KOPT-K1 (cell line): ENCODE results near the gene NDUFV3.

Experiments
- H3K27ac ChIP-seq: fragments of 200-600 bp; sonication (generic); 2 replicates; pipeline ENCODE4 v1.5.1; 2016; ENCODE audit warnings: antibody characterized with exemption, mild to moderate bottlenecking, low read depth, low read length; ENCODE audit not compliant: poor library complexity, severe bottlenecking
- H3K36me3 ChIP-seq: fragments of 200-600 bp; sonication (generic); 2 replicates; pipeline ENCODE4 v1.5.1; 2017; ENCODE audit warnings: antibody characterized with exemption, mild to moderate bottlenecking, low read length, moderate library complexity; ENCODE audit not compliant: insufficient read depth
- H3K9me3 ChIP-seq: fragments of 200-600 bp; sonication (generic); 2 replicates; pipeline ENCODE4 v1.5.1; 2017; ENCODE audit warnings: antibody characterized with exemption, low read length, mild to moderate bottlenecking; ENCODE audit not compliant: insufficient read depth, poor library complexity, severe bottlenecking

Gene NDUFV3

GRCh38 chr21:42852925-42853570 is 40.1 kb upstream of the NDUFV3 start:
- H3K36me3 ChIP-seq: peaks cover 93% of the 10 kb centered on the region
- H3K27ac ChIP-seq: no peak overlapping the region
- no peaks in the 10 kb centered on the region for H3K9me3 ChIP-seq

- no peaks in the 10 kb centered on the region for H3K9me3 ChIP-seq
- H3K27ac ChIP-seq: no peak overlapping the region
- peaks cover 97% of the 10 kb centered on the region for H3K36me3 ChIP-seq
Measured at GRCh38 chr21:42853621-42854020, 39.5 kb upstream of the NDUFV3 start.

- no peaks in the 10 kb centered on the region for H3K9me3 ChIP-seq
- H3K36me3 ChIP-seq: peaks cover 98% of the 10 kb centered on the region
- H3K27ac ChIP-seq: no peak overlapping the region
Measured at GRCh38 chr21:42854246-42855010, 38.7 kb upstream of the NDUFV3 start.

- H3K9me3 ChIP-seq: no peaks in the 10 kb centered on the region
- H3K36me3 ChIP-seq: peaks cover 98% of the 10 kb centered on the region
- H3K27ac ChIP-seq: no peak overlapping the region
Measured at GRCh38 chr21:42855171-42855936, 37.8 kb upstream of the NDUFV3 start.

- Histone ChIP-seq H3K27ac (no peak overlapping the region), H3K9me3 (no peaks in the 10 kb centered on the region), H3K36me3 (peaks cover 98% of the 10 kb centered on the region)
Measured at GRCh38 chr21:42855937-42856335, 37.2 kb upstream of the NDUFV3 start.

GRCh38 chr21:42857216-42857615 is 35.9 kb upstream of the NDUFV3 start:
- Histone ChIP-seq H3K27ac (no peak overlapping the region), H3K9me3 (no peaks in the 10 kb centered on the region), H3K36me3 (peaks cover 96% of the 10 kb centered on the region)

- peaks cover 97% of the 10 kb centered on the region for H3K36me3 ChIP-seq
- no peaks in the 10 kb centered on the region for H3K9me3 ChIP-seq
Measured at GRCh38 chr21:42858185-42858847, 34.8 kb upstream of the NDUFV3 start.

GRCh38 chr21:42858957-42859890 is 33.9 kb upstream of the NDUFV3 start:
- Histone ChIP-seq H3K27ac (no peak overlapping the region), H3K9me3 (no peaks in the 10 kb centered on the region), H3K36me3 (peaks cover 93% of the 10 kb centered on the region)

More at GRCh38 chr21:42858185-42858847, 34.8 kb upstream of the NDUFV3 start:
- no peak overlapping the region for H3K27ac ChIP-seq

GRCh38 chr21:42859891-42860230 is 33.2 kb upstream of the NDUFV3 start:
- no peak overlapping the region for H3K27ac ChIP-seq
- H3K9me3 ChIP-seq: no peaks in the 10 kb centered on the region
- H3K36me3 ChIP-seq: peaks cover 93% of the 10 kb centered on the region

GRCh38 chr21:42860345-42860744 is 32.8 kb upstream of the NDUFV3 start:
- Histone ChIP-seq H3K36me3 (peaks cover 93% of the 10 kb centered on the region), H3K9me3 (no peaks in the 10 kb centered on the region), H3K27ac (no peak overlapping the region)

GRCh38 chr21:42861311-42861847 is 31.7 kb upstream of the NDUFV3 start:
- Histone ChIP-seq H3K9me3 (no peaks in the 10 kb centered on the region), H3K36me3 (peaks cover 93% of the 10 kb centered on the region), H3K27ac (no peak overlapping the region)

GRCh38 chr21:42861848-42862400 is 31.2 kb upstream of the NDUFV3 start:
- peaks cover 93% of the 10 kb centered on the region for H3K36me3 ChIP-seq
- H3K9me3 ChIP-seq: no peaks in the 10 kb centered on the region
- no peak overlapping the region for H3K27ac ChIP-seq

GRCh38 chr21:42862774-42863503 is 30.2 kb upstream of the NDUFV3 start:
- H3K36me3 ChIP-seq: peaks cover 93% of the 10 kb centered on the region
- H3K9me3 ChIP-seq: no peaks in the 10 kb centered on the region
- no peak overlapping the region for H3K27ac ChIP-seq
